SW480 (cell line): ENCODE results near the gene CORO1C.

Experiments
- DNase-seq: peaks from one replicate; pipeline ENCODE4 v3.0.0-alpha.2; 2016; ENCODE audit warnings: low spot score

Gene CORO1C

DNA sequence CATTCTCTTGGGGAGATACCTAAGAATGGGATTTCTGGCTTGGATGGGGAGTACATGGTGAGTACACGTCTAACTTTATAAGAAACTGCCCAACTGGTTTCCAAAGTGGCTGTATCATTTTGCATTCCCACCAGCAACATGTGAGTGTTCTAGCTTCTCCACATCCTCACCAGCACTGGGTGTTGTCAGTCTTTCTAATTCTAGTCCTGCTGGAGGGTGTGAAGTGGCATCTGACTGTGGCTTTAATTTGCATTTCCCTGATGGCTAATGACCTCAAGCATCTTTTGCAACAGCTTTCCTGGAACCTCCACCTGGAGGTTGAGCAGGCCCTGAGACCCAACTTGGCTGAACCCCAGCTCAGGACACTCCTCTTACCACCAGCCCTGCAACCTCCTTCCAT lies 115.4 kb downstream of the CORO1C start:
- DNase-seq: no peak

DNA sequence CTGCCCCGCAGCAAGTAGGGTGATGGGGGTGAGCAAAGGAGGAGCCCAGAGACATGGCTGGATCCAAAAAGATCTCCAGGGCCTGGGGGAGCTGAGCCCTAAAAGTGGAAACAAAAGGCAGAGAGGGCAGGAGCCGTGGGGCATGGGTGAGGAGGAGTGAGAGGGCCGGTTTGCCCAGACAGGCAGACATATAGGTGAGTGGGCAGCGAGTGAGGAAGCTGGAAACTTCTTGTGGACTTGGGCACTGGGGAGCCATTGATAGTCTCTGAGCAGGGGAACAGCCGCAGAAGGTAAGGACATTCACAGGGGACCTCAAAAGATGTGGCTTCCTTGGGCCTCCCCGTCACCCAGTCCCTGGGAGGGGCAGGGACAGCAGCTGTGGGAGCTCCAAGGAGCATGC lies 116.7 kb downstream of the CORO1C start:
- no peak for DNase-seq

- no peak for DNase-seq
These were observed 117.3 kb downstream of the CORO1C start for GRCh38 chr12:108614041-108614440.

DNA sequence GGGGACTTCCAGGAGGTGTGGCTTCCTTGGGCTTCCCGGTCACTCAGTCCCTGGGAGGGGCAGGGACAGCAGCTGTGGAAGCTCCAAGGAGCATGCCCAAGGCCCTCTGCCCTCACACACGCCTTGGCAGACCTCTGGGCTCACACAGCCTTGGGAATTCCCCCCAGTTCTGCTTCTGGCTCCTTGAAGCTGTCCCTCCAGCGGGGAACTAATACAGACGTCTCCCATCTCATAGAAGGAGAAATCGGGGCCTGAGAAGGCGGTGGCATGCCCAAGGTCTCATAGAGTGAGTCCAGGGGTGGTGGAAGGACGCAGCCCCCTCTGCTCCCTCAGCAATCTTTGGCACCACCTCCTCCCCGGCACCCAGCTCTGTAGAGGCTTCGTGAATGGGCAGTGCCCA lies 117.8 kb downstream of the CORO1C start:
- DNase-seq: no peak

- peak; percentile 35 for DNase-seq
These were observed 118.5 kb downstream of the CORO1C start for GRCh38 chr12:108612788-108613282.

- DNase-seq: peak; percentile 69
These were observed 119.4 kb downstream of the CORO1C start for GRCh38 chr12:108611884-108612415.

GRCh38 chr12:108610856-108611605 lies 120.3 kb downstream of the CORO1C start:
- no peak for DNase-seq

DNA sequence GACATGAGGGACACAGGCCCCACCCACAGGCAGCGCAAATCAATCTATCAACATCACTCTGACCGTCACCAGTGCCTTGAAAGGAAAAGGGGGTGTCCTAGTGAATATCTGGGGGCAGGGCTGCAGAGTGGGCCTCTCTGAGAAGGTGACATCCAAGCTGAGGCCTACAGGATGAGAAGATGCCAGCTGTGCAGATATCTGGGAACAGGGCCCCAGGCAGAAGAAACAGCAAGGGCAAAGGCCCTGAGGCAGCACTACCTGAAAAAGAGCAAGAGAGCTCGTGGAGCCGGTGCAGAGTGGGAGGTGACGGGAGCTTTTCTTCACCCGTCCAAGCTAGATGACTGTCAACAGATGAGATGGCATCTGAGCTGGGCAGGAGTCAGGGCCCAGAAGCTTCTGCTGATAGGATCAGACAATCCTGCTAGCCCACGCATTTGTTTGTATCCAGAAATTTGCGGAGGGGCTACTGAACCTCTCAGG lies 120.9 kb downstream of the CORO1C start:
- DNase-seq: no peak

GRCh38 chr12:108609537-108610335 lies 121.6 kb downstream of the CORO1C start:
- DNase-seq: no peak

GRCh38 chr12:108608616-108609015 lies 122.7 kb downstream of the CORO1C start:
- DNase-seq: no peak

DNA sequence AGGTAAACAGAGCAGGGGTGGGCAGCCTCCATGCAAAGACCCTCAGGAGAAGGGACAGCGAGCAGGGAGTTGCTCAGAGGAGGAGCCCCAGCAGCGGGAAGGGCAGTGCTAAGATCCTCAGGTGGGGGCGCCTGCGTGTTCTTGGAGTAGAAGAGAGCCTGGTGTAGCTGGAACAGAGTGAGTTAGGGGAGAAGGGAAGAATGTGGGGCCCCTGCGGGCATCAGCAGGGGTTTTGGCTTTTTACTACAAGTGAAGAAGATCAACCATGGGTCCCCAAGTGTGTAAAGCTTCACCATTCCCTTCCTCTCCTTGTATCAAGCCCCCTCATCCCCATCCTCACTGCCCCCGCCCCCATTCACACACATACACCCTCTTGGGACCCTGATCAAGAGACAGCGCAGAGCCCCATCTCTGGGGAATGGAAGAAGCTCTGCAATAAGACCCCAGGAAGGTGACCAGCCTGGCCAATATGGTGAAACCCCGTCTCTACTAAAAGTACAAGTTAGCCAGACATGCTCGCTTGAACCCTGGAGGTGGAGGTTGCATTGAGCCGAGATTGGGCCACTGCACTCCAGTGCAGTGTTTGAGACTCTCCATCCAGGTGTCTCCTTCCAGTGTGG lies 123.2 kb downstream of the CORO1C start:
- no peak for DNase-seq

DNA sequence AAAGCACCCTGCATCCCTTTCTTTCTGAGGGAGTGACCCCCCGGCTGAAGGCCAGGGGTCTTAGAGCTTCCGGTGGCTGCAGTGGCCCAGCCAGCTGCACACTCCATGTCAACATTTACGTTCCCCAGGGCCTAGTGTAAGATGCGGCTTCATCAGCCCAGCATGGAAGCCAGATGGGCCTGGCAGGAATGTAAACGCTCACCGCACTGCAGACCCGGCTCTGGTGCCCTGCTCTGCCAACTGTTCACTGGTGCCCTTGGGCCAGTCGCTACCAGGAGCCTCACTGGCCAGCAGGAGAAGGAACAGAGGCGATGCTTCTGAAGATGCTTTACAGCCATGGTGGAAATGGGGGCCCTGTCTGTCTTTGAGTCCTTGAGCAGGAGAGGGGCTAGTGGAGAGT lies 124.8 kb downstream of the CORO1C start:
- no peak for DNase-seq

DNA sequence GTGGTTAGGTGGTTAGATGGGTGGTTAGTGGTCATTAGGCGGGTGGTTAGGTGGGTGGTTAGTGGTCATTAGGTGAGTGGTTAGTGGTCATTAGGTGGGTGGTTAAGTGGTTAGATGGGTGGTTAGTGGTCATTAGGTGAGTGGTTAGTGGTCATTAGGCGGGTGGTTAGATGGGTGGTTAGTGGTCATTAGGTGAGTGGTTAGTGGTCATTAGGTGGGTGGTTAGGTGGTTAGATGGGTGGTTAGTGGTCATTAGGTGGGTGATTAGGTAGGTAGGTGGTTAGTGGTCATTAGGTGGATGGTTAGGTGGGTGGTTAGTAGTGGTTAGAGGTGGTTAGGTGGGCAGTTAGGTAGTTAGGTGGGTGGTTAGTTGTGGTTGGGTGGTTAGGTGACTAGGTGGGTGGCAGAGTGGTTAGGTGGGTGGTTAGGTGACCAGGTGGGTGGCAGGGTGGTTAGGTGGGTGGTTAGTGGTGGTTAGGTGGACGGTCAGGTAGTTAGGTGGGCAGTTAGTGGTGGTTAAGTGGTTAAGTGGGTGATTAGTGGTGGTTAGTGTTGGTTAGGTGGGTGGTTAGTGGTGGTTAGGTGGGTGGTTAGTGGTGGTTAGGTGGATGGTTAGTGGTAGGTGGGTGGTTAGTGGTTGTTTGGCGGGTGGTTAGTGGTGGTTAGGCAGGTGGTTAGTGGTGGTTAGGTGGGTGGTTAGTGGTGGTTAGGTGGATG lies 125.5 kb downstream of the CORO1C start:
- DNase-seq: no peak

GRCh38 chr12:108605000-108605689 lies 126.2 kb downstream of the CORO1C start:
- no peak for DNase-seq

GRCh38 chr12:108604208-108604941 lies 126.9 kb downstream of the CORO1C start:
- DNase-seq: no peak

- no peak for DNase-seq
These were observed 127.6 kb downstream of the CORO1C start for GRCh38 chr12:108603743-108604142.

DNA sequence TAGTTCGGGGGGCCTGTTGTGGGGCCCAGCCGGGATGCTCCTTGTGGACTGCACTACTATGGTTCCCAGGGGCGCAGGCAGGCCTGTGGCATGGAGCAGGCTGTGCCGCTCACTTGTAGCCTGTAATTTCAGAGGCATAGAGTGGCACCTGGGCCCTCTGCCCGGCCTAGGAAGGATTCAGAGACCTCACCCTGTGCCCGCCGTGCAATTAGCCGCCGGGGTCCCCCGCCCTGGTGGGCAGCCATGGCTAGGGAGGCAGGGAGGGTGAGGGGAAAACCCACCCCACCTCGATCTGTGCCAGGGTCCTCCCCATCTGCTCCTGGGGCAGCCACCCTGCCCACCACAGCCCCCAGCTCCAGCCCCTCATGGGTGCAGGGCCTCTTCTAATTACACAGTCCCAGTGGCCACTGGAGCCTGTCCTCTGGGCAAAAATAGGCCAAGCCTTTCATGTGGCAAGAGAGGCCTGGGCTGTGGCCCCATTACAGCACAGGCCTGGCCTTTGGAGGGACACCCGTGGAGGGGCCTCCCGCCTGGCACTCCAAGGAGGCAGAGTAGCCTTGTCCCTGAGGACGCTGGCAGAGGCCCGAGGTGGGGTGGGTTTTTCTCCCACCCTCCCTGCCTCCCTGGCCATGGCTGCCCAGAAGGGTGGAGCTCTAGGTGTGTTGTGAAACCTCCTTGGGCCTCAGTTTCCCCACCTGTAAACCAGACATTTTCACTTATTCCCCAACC lies 128.2 kb downstream of the CORO1C start:
- DNase-seq: no peak

DNA sequence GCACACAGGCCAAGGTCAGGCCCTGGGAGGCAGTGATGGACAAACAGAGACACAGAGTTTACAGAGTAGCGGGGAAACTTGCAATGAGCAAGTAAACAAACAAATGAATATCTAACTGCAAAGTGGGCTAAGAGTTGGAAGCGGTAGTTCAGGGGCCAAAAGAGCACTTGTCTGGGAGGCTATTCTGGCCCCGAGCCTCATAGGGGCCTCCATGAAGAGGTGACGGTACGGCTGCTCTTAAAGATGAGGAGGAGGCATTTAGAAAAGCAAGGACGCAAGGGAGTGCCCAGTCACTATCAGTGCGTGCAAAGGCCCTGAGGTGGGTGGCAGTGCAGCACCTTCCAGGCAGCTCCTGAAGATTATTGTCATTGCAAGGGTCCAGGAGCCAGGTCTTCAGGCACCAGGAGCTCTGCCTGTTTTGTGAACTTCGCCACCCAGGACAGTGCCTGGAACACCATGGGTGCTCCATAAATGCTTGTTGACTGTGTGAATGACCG lies 129.1 kb downstream of the CORO1C start:
- DNase-seq: no peak

GRCh38 chr12:108600702-108601007 lies 130.7 kb downstream of the CORO1C start:
- DNase-seq: no peak
